GM21526 (cell line): ENCODE data around the gene SLC24A3.

Experiments used
- ATAC-seq: cut with Tn5 transposase; IDR thresholded peaks from one replicate; pipeline ENCODE4 v1.9.1; 2021; ENCODE audit warnings: moderate library complexity; ENCODE audit not compliant: unreplicated experiment, low FRiP score

The SLC24A3 gene

DNA sequence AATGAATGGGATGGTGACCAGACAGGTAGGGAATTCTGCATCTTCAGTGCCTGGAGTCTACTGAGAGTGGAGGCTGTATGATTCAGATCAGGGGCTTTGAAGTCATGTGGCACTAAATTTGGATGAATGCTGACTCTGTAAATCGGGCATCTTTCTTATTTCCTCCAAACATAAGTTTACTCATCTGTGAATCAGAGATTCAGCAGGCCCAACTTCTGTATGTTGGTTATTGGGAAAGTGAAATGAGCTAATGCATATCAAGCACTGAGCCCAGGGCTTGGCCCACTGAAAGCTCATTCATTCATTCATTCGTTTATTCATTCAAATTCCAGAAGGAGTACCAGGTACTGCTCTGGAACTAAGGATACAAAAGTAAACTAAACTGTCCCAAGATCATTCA, 353.3 kb downstream of the SLC24A3 start:
- no peak for ATAC-seq

DNA sequence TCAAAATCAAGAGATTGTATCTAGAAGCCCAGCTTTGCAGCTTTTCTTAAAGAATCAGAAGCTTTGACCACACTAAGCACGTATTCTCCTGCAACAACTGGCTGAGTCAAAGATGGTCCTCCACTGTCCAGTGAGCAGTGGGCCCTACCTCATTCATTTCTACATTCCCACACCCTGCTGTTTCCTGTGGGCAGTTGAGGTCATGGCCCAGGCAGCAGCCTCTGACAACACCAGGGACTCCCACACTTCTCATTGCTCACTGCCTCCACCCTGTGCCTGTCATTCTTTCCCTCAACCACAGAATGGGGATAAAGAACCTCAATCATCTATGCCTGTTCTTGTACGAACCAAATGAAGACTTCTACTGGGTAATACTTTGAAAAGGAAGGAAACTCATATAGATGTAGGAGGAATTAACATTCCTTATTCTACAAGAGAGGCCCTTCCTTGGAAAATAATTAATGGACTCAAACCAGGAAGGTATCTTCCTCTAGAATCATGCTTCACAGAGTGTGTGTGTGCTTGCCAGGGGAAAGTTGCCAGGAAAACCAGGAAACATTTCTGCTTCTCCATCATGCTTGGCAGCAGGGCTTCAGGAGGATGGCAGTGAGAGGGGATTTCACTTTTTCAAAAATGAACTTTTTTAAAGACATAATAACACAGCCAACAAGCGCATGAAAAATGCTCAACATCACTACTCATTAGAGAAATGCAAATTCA, 353.9 kb downstream of the SLC24A3 start:
- ATAC-seq = no peak

DNA sequence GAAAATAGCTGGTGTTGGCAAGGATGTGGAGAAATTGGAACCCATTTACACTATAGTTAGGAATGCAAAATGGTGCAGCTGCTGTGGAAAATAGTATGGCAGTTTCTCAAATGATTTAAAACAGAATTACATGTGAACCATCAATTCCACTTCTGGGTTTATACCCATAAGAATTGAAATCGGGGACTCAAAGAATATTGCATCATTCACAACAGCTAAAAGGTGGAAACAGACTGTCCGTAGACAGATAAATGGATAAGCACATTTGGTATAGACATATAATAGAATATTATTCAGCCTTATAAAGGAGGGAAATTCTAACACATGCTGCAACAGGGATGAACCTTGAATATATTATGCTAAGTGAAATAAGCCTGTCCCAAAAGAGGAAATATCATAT, 355.7 kb downstream of the SLC24A3 start:
- no peak for ATAC-seq

DNA sequence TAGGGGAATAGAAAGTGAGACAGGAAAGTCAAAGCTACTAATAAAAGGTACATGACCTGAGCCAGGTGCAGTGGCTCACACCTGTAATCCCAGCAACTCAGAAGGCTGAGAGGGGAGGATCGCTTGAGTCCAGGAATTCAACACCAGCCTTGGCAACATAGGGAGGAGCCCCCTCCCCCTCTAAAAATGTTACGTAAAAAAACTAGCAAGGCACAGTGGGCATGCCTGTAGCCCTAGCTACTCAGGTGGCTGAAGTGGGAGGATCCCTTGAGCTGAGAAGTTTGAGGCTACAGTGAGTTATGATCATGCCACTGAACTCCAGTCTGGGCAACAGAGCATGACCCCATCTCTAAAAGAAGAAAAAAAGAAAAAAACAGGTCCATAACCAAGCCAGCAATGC, 359.6 kb downstream of the SLC24A3 start:
- no peak for ATAC-seq

DNA sequence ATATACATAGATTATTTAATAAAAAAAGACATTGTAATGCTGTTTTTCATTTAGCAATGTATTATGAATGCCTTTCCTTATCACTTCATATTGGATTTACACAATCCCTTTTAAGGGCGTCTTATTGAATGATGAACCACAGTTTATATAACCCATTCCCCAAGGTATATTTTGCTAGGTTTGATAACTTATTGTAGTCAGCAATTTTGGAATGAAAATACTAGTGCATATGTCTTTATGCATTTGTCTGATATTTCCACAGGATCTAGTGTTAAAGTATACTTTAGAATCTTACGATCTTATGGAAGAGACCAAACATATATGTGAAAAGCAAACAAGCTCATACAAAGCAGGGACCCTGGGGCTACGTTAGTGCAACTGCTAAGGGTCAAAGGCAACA, 365.2 kb downstream of the SLC24A3 start:
- no peak for ATAC-seq

DNA sequence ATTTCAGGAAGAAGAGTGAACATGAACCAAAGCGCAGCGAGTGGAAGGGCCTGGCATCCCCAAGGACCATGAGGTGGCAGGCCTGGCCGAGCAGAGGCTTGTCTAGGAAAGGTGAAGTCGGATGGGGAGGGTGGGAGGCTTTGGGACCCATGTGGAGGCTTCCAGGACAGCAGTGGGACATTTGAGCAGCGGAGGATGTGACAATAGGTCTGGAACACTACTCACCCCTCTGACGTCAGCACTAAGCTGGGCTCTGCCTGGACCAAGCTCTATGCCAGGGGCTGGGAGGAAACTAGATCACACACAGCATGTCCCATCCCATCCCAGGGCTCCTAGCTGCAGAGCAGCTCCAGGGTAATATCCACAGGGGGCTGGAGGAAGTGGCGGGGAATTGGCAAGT, 370.3 kb downstream of the SLC24A3 start:
- ATAC-seq = no peak

DNA sequence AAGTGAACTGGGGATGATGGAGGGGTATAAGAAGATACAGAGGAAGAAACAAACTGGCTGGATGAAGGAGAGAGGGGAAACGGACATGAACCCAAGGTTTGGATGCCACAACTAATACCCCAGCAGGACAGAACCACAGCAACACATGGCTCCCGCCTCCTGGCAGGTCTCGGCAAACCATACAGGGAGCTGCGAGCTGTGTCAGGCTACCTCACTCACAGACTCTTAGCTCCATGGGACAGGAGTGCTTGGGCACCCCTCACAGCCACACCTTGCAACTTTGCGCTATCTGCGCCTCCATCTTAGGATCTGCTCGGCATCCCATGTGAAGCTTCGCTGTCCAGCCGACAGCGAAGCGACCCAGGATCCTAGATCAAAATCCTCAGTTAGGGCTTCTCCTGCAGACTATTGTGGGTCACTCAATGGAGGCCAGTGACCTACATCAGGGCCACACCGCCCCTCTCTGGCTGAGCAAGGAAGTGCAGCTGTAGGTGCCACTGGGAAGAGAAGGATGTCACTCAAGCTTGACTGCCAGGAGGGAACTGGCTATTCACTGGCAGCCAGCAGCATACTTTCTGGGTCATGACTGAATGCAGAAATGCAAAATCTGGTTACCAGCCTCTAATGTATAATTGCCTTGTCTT, 371.2 kb downstream of the SLC24A3 start:
- ATAC-seq = no peak

DNA sequence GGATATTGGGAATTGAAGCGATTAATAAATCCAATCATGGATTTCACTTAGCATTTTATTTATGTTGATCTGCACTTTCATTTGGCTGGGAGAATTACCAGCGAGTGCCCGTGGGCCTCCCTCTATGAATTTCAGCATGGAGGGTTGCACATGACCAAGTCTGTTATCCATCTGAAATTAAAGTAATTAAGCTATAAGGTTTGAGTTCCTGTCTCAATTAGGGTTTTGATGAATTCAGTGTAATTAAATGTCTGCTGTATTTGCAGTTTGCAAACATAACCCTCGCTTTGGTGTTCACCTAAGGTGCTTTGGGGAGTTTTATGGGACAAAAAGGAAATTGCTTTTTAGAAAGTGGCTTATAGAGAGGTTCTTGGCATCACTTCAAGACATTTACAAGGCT, 375.8 kb downstream of the SLC24A3 start:
- ATAC-seq = no peak

DNA sequence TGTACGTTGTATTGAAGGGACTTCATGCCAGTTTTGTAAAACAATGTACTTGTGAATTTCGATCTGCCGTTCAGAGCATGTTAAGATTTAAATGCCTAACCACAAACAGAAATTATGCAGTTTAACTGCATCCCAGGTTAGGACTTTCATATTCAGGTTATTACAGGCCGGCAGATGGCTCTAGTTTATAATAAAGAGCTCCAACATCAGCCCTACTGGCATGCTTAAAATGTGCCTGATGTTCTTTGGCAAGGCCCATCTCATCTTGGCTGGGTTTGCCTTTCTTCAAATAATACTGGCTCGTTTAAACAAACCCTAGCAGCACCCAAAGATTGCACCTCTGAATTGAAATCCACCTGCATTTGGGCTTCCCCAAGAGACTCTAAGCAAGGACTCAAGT, 376.3 kb downstream of the SLC24A3 start:
- no peak for ATAC-seq

DNA sequence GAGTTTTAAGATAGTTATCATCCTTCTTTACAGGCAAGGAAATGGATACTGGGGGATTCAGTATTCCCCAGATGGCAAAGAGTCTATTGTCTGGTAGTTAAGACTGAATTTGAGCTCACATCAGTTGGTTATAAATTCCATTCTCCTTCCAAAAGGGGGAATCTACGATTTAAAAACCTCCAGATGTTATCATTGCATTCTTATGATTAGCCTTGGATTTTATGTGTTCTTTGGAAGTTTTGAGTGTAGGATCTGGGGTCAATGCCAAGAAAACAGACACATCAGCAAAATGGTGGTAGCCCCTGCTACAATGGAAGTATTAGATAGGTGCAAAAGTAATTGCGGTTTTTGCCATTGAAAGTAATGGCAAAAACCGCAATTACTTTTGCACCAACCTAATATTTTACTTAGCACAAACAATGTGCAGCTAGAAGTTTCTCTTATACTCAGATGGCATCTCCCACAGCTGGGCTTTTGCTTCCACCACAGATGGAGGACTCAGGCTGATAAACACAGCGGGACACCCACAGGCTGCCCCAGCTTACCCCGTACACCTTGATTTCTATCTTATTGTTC, 377.4 kb downstream of the SLC24A3 start:
- ATAC-seq = no peak

DNA sequence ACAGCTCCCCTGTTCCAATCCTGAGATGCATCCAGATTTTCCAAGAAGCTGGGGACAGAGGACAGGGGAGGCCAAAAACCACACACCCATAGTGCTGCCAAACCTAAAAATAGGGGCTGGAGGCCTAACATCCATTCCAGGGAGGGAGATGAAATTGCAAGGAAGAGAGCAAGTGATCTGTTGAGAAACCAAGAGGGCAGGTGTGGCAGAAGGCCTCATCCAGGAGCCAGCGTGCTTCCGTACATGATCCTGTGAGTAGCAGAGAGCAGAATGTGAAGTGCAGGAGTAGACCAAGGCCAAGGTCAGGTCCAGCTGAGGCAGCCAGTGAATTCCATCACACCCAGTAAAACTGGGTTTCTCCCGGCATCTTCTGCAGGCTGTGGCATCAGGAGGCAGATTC, 377.9 kb downstream of the SLC24A3 start:
- ATAC-seq = no peak

DNA sequence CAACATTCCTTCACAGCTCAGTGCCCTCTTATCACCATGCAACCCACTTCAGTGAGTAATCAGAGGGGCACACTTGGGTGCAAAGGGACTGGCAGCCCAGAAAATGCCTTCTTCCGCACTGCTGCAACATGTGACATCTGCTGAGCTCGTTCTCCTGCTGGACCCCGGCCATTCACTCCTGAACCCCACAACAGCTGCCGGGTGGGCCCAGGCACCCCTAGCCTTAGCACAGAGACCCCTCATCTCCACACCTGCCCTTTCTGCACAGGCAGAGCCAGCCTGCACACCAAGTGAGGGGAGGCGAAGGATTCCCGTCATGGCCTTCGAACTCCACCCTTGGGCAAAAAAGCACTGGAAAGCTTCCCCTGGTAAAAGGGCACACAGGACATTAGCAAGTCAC, 381.3 kb downstream of the SLC24A3 start:
- ATAC-seq = no peak

DNA sequence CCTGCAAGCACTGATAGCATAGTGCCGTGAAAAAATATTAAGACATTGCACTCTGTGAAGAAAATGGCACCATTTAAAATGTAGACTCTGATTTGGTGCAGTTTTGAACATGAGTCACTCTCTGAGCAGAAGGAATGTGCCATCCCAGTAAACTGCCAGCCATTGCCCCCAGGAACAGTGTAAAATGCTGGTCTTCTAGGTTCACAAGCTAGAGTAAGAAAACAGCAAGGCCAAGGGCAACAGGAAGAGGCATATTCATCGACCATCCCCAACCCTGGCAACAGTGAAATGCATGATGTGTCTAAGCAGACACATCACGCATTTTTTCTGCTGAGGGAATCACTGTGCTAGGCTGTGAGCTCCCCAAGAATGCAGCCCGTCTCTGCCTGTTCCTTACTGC, 382.5 kb downstream of the SLC24A3 start:
- ATAC-seq = no peak

DNA sequence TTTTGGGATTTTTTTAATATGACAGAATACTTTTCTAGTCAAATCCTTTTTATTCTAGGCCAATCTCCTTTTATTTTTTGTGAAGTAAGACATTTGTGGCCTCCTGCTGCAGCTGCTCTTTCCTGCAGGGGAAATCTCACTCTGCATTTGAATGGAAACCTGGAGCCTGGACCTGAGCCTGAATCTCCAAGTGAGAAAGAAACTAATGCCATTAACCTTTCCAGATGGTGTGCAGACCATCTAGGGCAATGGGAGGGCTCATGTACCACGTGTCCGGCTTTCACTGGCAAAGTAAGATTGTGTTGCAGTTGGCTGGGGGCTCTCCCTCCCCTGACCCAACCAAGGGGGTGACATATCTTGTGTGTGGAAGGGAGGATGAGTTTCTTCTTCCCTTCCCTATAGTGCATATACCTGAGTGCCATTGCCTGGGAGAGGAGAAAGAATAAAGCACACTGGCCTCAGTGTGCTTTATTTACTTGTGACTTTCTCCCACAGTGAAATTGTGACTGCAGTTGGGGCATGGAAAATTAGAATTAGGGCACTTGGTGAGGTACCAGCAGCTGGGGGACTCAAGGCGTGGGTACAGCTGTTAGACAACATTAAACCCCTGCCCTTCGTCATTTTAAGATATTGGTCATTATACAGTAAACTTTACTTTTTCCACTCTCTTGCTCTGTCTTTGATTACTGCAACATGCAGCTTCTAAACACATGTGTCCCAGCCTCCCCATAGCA, 385.8 kb downstream of the SLC24A3 start:
- no peak for ATAC-seq

DNA sequence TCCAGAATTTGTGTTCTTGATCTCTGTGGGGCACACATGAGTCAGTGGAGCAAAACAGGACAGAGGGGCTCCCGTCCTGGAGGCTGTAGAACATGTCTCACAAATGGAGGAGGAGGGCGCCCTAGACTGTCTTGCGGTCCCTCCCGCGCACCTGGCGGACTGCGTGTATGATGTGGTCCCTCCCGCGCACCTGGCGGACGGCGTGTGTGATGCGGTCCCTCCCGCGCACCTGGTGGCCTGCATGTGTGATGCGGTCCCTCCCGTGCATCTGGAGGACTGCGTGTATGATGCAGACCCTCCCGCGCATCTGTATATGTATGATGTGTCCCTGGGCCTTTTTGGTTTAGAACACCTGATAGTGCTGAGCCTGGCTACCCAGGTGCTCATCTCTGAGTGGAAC, 386.8 kb downstream of the SLC24A3 start:
- ATAC-seq = no peak

DNA sequence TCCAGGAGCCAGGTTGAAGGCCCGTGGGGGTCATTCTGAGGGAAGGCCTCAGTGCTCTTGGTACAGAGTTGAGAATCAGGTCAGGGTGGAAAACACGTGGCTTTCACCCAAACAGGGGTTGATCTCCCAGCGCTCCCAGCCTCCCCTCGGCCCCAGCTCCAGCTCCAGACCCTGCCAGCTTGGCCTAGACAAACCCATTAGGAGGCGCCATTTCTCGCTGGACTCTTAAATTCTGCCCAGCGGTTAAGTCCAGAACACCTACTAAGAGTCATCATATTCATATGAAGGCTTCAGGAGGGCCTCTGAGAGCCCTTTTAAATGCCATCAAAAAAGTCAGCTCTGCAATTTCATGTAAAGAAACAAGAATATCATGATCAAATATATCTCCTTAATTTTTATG, 387.6 kb downstream of the SLC24A3 start:
- no peak for ATAC-seq

DNA sequence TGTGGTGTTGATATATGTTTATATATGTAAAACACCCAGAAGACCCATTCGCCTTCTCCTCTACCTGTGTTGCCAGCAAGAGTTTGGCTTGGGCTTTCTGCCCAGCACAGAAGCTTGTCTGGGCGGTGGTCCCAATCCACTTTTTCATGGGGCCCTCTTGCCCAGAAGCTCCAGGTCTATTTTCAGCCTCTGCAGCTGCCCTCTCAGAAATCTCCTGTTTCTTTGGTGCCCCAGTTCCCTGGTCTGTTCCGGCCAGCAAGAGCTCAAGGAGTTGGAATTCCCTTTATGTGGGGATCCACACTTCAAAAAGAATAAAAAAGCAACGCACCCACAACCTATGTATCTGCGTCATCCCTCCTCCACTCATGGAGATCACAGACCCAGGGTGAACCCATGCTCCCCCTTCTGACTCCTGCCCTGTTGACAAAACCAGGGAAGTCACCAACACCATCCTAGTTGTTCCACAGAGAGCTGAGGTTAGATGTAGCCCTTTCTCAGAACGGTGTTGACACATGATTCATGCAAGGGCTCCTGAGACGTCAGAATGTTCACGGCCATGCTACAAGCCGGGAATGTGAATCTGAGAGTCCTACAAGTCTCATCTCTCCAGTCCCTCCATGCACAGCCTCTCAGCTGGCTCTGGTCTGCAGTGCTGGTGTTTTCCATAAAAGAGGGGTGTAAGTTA, 388.8 kb downstream of the SLC24A3 start:
- ATAC-seq = no peak

DNA sequence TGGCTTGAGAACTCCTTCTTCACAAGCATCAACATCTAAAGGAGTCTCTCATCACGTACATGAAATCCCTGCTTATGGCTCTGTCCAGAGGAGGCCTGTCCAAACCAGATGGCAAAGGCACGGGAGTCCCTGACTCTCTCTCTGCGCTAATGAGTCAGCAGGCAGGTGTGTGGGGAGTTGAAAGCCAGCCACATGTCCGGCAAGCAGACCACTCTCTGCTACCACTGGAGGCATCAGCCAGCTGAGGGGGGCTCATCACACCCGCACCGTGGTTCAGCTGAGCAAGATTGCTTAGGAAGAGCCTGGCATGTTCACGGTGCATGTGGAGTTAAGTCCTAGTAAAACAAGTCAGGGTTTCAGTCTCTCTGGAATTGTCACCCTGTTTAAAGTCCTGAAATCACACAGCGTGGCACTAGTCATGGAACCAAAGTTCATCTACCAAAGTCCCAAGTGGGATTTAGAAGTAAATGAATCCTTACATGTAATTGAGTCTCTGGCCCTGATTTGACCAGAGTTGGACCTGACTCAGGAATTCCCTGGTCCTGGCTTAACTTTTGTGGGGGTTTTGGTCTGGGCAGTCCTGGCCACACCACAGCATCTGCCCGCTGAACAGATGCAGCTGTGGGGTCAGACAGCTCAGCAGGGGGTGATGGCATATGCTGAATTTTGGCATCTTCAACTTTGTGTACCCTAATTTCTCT, 390.4 kb downstream of the SLC24A3 start:
- ATAC-seq = no peak

DNA sequence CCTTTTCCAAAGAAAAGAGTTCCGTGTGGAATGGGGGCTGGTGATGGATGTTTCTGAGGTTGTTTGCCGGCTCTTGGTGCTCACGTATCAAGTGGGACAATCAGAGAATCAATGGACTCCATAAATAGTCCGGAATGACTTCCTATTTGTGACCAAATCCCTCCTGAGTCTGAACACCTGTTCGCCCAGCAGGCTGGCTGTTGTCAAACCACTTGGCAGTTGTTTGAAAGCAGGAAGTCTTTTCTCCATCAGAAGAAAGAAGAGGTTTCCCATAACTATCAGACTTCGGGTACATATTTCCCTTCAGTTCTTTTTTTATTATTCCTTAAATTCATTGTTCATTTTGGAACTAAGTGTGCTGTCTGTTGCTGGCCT, 390.9 kb downstream of the SLC24A3 start:
- no peak for ATAC-seq

DNA sequence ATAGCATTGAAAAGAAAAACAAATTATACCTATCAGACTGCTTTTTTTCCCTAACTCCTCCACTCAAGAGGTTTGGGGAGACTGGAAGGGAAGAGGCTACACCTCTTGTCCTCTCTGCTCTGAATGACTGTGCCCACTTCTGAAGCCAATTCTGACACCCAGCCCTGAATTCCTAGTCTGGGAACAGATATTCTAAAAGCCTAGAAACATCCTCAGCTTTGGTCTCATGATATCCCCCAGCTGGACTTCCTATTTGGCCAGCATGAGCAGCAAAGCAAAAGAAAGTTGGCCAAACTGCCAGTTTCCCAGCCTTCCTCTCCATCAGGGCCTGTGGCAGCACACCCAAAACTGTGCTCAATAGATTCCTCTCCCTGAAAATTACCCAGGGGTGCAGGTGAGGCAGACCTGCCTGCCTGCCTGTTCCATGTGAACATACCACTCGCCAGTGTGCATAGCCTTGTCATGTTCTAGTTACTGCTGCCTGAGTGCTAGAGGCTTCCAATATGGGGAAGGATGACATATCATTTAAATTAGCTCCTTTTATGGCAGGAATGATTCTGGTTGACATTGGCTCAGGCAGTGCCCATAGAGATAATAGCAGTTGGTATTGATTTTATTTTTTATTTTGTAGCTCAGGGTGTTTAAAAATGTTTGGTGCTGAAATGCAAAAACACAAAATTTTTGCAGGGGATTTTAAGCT, 393.5 kb downstream of the SLC24A3 start:
- no peak for ATAC-seq
